Measurements from ENCODE around the gene PDIA5. TPM values are rescaled to one million over a fixed set of nuclear protein-coding genes. Genes with fewer than 3 reads are reported as not detected.

Gene PDIA5
- total RNA-seq, 8 experiments from 2014 or later = 6.3 to 51.8 (median 11.5) TPM

DNA sequence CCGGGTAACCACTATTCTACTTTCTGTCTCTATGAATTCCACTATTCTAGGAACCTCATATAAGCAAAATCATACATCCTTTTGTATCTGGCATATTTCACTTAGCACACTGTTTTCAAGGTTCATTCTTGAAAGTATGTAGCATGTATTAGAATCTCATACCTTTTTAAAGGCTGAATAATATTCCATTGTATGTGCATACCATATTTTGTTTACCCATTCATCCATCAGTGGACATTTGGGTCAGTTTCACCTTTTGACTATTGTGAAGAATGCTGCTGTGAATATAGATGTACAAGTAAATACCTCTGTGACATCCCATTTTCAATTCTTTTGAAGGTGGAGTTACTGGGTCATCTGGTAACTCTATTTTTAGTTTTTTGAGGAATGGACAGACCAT lies 98.3 kb downstream of the PDIA5 start:
- 89 to 100% (median 100%) methylated on average over 1 of the region's 1 CpG; no CpG with 5 or more reads in 3 of the 10 experiments for WGBS, 10 experiments
- Histone ChIP-seq H3K27ac (no peak overlapping the region), H3K4me1 (replicated peaks in 1 of 2) (peaks cover 0 to 3% of the 10 kb centered on the region in 2 donors), H3K4me3 (no peak overlapping the region)
- ATAC-seq (replicated peaks in 6 of 8) = no peak
- in situ Hi-C loops (cut with MboI; ENCODE audit: low pct_unique_long_range_greater_than_20kb in 2 of 9, low sequenced_read_pairs in 9 of 9, unreplicated experiment in 9 of 9) = no loop called here

DNA sequence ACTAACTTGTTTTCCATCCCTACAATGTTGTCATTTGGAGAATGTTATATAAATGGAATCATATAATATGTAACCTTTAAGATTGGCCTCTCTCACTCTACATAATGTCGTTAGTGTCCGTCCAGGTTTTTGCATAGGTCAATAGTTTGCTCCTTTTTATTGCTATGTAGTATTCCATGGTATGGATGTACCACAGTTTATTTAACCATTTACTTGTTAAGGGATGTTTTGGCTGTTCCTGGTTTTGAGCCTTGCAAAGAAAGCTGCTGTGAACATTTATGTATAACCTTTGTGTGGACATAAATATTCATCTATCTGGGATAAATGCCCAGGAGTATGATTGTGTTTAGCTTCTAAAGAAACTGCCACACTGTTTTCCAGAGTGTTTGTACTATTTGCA lies 100.9 kb downstream of the PDIA5 start:
- in situ Hi-C loops (cut with MboI; ENCODE audit: low pct_unique_long_range_greater_than_20kb in 2 of 9, low sequenced_read_pairs in 9 of 9, unreplicated experiment in 9 of 9) = no loop called here
- H3K4me1 ChIP-seq (replicated peaks in 1 of 2) = peaks cover 0 to 3% of the 10 kb centered on the region in 2 donors
- 80 to 100% (median 98%) methylated on average over 1 to 2 of the region's 2 CpGs; no CpG with 5 or more reads in 4 of the 10 experiments for WGBS, 10 experiments
- peak in 1 of 8 experiments; percentile 44 for ATAC-seq (replicated peaks in 6 of 8)
- no peak overlapping the region for H3K27ac ChIP-seq
- no peak overlapping the region for H3K4me3 ChIP-seq

DNA sequence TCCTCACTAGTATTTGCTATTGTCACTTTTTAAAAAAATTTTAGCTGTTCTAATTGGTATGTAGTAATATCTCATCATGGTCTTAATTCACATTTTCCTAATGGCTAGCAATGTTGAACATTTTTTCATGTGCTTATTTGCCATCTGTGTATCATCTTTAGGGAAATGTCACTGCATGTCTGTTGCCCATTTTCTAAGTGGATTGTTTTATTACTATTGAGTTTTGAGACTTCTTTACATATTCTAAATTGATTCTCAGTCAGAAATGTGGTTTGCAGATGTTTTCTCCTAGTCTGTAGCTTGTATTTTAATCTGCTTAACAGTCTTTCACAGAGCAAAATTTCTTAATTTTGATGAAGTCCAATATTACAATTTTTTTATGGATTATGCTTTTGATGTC lies 101.3 kb downstream of the PDIA5 start:
- Histone ChIP-seq H3K4me3 (no peak overlapping the region), H3K27ac (no peak overlapping the region), H3K4me1 (replicated peaks in 1 of 2) (peaks cover 0 to 3% of the 10 kb centered on the region in 2 donors)
- in situ Hi-C loops (cut with MboI; ENCODE audit: low pct_unique_long_range_greater_than_20kb in 2 of 9, low sequenced_read_pairs in 9 of 9, unreplicated experiment in 9 of 9) = no loop called here
- ATAC-seq (replicated peaks in 6 of 8) = peak in 3 of 8 experiments; percentile 52 to 73 (median 68)

- no peak overlapping the region for H3K27ac ChIP-seq
- 20 to 80% (median 68%) methylated on average over 1 to 2 of the region's 2 CpGs; no CpG with 5 or more reads in 1 of the 10 experiments for WGBS, 10 experiments
- ATAC-seq (replicated peaks in 6 of 8) = no peak
- in situ Hi-C loops (cut with MboI; ENCODE audit: low pct_unique_long_range_greater_than_20kb in 2 of 9, low sequenced_read_pairs in 9 of 9, unreplicated experiment in 9 of 9) = no loop called here
- no peak overlapping the region for H3K4me3 ChIP-seq
- H3K4me1 ChIP-seq (replicated peaks in 1 of 2) = peaks cover 0 to 3% of the 10 kb centered on the region in 2 donors
Observed at GRCh38 chr3:123168605-123169004, 101.8 kb downstream of the PDIA5 start.

DNA sequence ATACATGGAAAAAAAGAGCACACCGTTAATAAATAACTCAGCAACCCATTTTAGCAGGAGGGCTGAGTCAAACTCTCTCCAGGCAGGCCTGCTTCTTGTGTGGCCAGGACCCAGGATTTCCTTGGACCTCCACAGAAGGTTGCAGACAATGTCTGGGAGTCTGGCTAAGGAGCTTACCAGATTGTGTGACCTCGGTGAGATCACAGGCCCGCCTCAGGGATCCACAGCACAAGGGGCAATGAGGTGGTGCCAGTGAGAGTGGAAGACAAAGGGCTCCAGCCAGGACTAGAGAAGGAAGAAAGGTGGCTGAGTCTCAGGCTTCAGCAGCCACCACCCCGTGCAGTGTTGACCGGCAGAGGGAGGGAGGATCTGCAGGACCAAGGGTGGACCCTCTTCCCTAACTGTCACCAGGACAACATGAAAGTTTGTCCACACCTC lies 102.7 kb downstream of the PDIA5 start:
- in situ Hi-C loops (cut with MboI; ENCODE audit: low pct_unique_long_range_greater_than_20kb in 2 of 9, low sequenced_read_pairs in 9 of 9, unreplicated experiment in 9 of 9) = no loop called here
- ATAC-seq (replicated peaks in 6 of 8) = peak in 5 of 8 experiments; percentile 12 to 94 (median 56)
- Histone ChIP-seq H3K27ac (no peak overlapping the region), H3K4me3 (no peak overlapping the region), H3K4me1 (replicated peaks in 1 of 2) (peaks cover 0 to 3% of the 10 kb centered on the region in 2 donors)
- WGBS, 10 experiments = 0 to 80% (median 45%) methylated on average over 1 to 4 of the region's 5 CpGs; no CpG with 5 or more reads in 1 of the 10 experiments

DNA sequence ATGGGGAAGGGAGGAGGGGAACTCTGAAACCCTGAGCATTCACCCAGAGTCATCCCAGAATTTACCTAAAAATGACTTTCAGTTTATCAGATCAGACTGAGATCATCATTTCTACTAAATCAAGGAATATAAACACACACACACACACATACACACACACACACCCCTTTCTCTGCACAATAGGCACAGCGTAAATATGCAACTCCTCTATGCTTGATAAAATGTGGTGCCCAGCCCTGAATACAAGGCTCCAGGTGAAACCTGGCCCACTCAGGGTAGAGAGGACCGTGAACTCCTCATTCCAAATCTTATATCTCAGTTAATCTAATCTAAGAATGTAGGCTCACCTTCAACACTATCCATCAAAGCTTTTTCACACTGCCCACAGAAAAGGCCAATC lies 103.1 kb downstream of the PDIA5 start:
- no peak for ATAC-seq (replicated peaks in 6 of 8)
- in situ Hi-C loops (cut with MboI; ENCODE audit: low pct_unique_long_range_greater_than_20kb in 2 of 9, low sequenced_read_pairs in 9 of 9, unreplicated experiment in 9 of 9) = no loop called here

GRCh38 chr3:123180791-123181190 lies 114.0 kb downstream of the PDIA5 start:
- Histone ChIP-seq H3K27ac (no peak overlapping the region), H3K4me1 (replicated peaks in 1 of 2) (no peaks in the 10 kb centered on the region), H3K4me3 (no peak overlapping the region)
- ATAC-seq (replicated peaks in 6 of 8) = no peak
- WGBS, 10 experiments = 79 to 100% (median 91%) methylated on average over 1 to 5 of the region's 5 CpGs; no CpG with 5 or more reads in 3 of the 10 experiments
- in situ Hi-C loops (cut with MboI; ENCODE audit: low pct_unique_long_range_greater_than_20kb in 2 of 9, low sequenced_read_pairs in 9 of 9, unreplicated experiment in 9 of 9) = no loop called here

More for the DNA sequence above, 103.1 kb downstream of the PDIA5 start:
- H3K4me3 ChIP-seq = no peak overlapping the region
- no peak overlapping the region for H3K27ac ChIP-seq
- H3K4me1 ChIP-seq (replicated peaks in 1 of 2) = peaks cover 0 to 3% of the 10 kb centered on the region in 2 donors
- 20 to 100% (median 76%) methylated on average over 1 to 2 of the region's 2 CpGs; no CpG with 5 or more reads in 6 of the 10 experiments for WGBS, 10 experiments

DNA sequence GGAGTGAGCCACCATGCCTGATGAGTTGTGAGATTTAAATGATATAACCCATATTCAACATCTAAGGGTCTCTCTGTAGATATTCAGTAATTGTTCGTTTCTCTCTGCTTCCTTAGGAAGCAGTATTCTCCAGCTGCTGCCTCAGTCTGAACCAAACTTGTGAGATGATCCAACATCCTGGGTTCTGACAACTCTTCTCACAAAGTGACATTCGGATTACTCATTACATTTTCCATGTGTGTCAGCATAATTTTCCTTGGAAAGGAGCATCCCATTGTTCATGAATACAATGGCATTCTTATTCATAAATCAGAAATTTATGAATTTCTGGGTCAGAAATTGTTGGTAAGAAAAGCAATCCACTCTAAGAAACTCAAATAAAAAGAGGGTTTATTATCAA lies 119.9 kb downstream of the PDIA5 start:
- WGBS, 10 experiments = 0 to 100% (median 67%) methylated on average over 1 to 2 of the region's 2 CpGs; no CpG with 5 or more reads in 1 of the 10 experiments
- ATAC-seq (replicated peaks in 6 of 8) = no peak
- in situ Hi-C loops (cut with MboI; ENCODE audit: low pct_unique_long_range_greater_than_20kb in 2 of 9, low sequenced_read_pairs in 9 of 9, unreplicated experiment in 9 of 9) = no loop called here
- Histone ChIP-seq H3K4me3 (no peak overlapping the region), H3K4me1 (replicated peaks in 1 of 2) (no peaks in the 10 kb centered on the region), H3K27ac (no peak overlapping the region)

GRCh38 chr3:123188058-123188457 lies 121.2 kb downstream of the PDIA5 start:
- in situ Hi-C loops (cut with MboI; ENCODE audit: low pct_unique_long_range_greater_than_20kb in 2 of 9, low sequenced_read_pairs in 9 of 9, unreplicated experiment in 9 of 9) = no loop called here
- Histone ChIP-seq H3K4me1 (replicated peaks in 1 of 2) (no peaks in the 10 kb centered on the region), H3K4me3 (no peak overlapping the region), H3K27ac (no peak overlapping the region)
- WGBS, 10 experiments = 20 to 100% (median 90%) methylated on average over 1 to 6 of the region's 6 CpGs; no CpG with 5 or more reads in 1 of the 10 experiments
- no peak for ATAC-seq (replicated peaks in 6 of 8)

DNA sequence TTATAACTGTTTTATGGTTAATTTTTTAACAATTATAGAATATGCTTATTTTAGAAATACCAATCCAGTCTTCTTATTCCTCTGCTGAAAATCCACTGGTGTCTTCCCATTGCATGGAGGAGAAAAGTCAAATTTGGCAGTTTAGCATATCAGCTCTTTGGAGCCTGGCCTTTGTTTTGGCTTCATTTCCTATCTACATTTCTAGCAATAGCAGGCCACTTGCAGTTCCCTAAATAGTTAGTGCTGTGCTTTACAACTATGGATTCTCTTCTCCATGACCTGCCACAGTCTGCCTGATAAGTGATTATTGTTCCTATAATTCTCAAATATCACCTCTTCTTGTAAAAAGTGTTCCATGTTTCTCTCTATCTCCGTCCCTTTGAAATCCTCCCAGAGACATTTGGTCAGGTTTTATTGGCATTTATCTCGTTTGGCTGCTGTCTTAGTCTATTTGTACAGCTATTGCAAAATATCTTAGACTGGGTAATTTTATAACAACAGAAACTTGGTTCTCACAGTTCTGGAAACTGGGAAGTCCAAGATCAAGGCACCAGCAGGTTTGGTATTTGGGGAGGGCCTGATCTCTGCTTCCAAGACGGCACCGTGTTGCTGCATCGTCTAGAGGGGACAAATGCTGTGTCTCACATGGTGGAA lies 126.8 kb downstream of the PDIA5 start:
- H3K4me3 ChIP-seq = no peak overlapping the region
- no peak overlapping the region for H3K27ac ChIP-seq
- H3K4me1 ChIP-seq (replicated peaks in 1 of 2) = no peaks in the 10 kb centered on the region
- no peak for ATAC-seq (replicated peaks in 6 of 8)
- in situ Hi-C loops (cut with MboI; ENCODE audit: low pct_unique_long_range_greater_than_20kb in 2 of 9, low sequenced_read_pairs in 9 of 9, unreplicated experiment in 9 of 9) = no loop called here
- WGBS, 10 experiments = 63 to 100% (median 94%) methylated on average over 1 to 4 of the region's 5 CpGs; no CpG with 5 or more reads in 1 of the 10 experiments

GRCh38 chr3:123194552-123194951 lies 127.7 kb downstream of the PDIA5 start:
- 17 to 100% (median 68%) methylated on average over 1 to 5 of the region's 10 CpGs; no CpG with 5 or more reads in 2 of the 10 experiments for WGBS, 10 experiments
- H3K4me1 ChIP-seq (replicated peaks in 1 of 2) = no peaks in the 10 kb centered on the region
- H3K4me3 ChIP-seq = no peak overlapping the region

GRCh38 chr3:123198372-123198771 lies 131.5 kb downstream of the PDIA5 start:
- in situ Hi-C loops (cut with MboI; ENCODE audit: low pct_unique_long_range_greater_than_20kb in 2 of 9, low sequenced_read_pairs in 9 of 9, unreplicated experiment in 9 of 9) = no loop called here
- peaks cover 7 to 15% of the 10 kb centered on the region in 2 donors for H3K4me1 ChIP-seq (replicated peaks in 1 of 2)
- no peak overlapping the region for H3K4me3 ChIP-seq
- ATAC-seq (replicated peaks in 6 of 8) = no peak
- no peak overlapping the region for H3K27ac ChIP-seq
- 69 to 100% (median 91%) methylated on average over 1 of the region's 1 CpG for WGBS, 10 experiments

More at GRCh38 chr3:123194552-123194951, 127.7 kb downstream of the PDIA5 start:
- H3K27ac ChIP-seq = no peak overlapping the region
- peak in 6 of 8 experiments; percentile 30 to 75 (median 58) for ATAC-seq (replicated peaks in 6 of 8)
- in situ Hi-C loops (cut with MboI; ENCODE audit: low pct_unique_long_range_greater_than_20kb in 2 of 9, low sequenced_read_pairs in 9 of 9, unreplicated experiment in 9 of 9) = no loop called here

DNA sequence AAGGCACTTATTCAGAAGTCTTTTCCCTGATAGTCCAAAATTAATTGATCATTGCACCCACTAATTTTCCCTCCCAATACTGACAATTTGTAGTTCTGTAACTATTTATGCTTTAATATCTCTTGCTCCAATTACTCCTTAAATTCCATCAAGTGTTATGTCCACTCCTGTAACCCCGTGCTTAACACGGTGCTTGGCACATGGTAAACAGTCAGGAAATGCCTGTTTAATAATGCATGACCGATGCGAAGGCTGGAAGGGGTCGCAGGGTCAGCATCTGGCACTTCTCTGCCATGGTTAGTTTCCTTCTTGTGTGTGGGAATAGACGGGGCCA lies 134.4 kb downstream of the PDIA5 start:
- Histone ChIP-seq H3K4me1 (replicated peaks in 1 of 2) (peaks cover 7 to 16% of the 10 kb centered on the region in 2 donors), H3K27ac (peak overlapping the region; percentile 70 to 84), H3K4me3 (peak overlapping the region; percentile 91 to 100 (median 95))
- peak in 2 of 8 experiments; percentile 9 to 11 for ATAC-seq (replicated peaks in 6 of 8)
- WGBS, 10 experiments = 0 to 27% (median 11%) methylated on average over 2 to 6 of the region's 6 CpGs; no CpG with 5 or more reads in 4 of the 10 experiments
- in situ Hi-C loops (cut with MboI; ENCODE audit: low pct_unique_long_range_greater_than_20kb in 2 of 9, low sequenced_read_pairs in 9 of 9, unreplicated experiment in 9 of 9) = no loop called here

All from motor neuron (in vitro differentiated cells).